OCI-LY1 (cell line): ENCODE data around the gene INPP4A.

Experiments used
- CTCF ChIP-seq: fragments of 200-600 bp; sonication (generic), shearing (Covaris generic); IDR thresholded peaks from 2 replicates; pipeline ENCODE4 v1.5.1; 2017; ENCODE audit warnings: mild to moderate bottlenecking, antibody characterized with exemption, low read length, moderate library complexity, mixed read lengths
- EZH2 ChIP-seq: fragments of 200-600 bp; sonication (generic), shearing (Covaris generic); IDR thresholded peaks from 2 replicates; pipeline ENCODE4 v1.8.0; 2017; ENCODE audit warnings: borderline replicate concordance, mixed run types, mild to moderate bottlenecking, antibody characterized with exemption, low read length, moderate library complexity, mixed read lengths

DNA sequence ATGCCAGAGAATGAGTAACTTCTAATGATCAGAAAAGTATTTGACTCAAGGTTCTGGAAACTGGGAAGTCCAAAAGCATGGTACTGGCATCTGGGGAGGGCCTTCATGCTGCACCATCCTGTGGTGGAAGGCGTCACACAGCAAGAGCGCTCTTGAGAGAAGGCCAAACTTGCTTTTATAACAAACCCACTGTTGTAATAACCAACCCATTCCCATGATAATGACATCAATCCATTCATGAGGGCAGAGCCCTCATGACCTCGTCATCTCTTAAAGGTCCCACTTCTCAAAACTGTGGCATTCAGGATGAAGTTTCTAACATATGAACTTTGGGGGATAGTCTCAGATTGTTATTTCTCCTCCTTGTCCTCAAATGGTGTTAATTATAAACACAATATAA, 95.9 kb downstream of the INPP4A start:
- TF ChIP-seq CTCF (no peak), EZH2 (no peak)
